DOHH2 (cell line): ENCODE data around the gene ATP6V0E1.

ENCODE experiments used
- H3F3A ChIP-seq: fragments of 200-600 bp; sonication (generic), shearing (Covaris generic); 2 replicates; pipeline ENCODE4 v1.6.0; 2016; ENCODE audit warnings: antibody characterized with exemption, mild to moderate bottlenecking; ENCODE audit not compliant: control insufficient read depth, insufficient read depth
- H3K27ac ChIP-seq: fragments of 200-600 bp; sonication (generic); 2 replicates; pipeline ENCODE4 v1.5.1; 2014; ENCODE audit warnings: low read depth, mild to moderate bottlenecking, low read length, moderate library complexity
- H3K27me3 ChIP-seq: fragments of 200-600 bp; sonication (generic); 2 replicates; pipeline ENCODE4 v1.6.1; 2014; ENCODE audit warnings: mild to moderate bottlenecking, low read length, mixed read lengths; ENCODE audit not compliant: control insufficient read depth
- H3K36me3 ChIP-seq: fragments of 200-600 bp; sonication (generic); 2 replicates; pipeline ENCODE4 v1.6.1; 2014; ENCODE audit warnings: mild to moderate bottlenecking, low read length, moderate library complexity, mixed read lengths; ENCODE audit not compliant: control insufficient read depth
- H3K4me1 ChIP-seq: fragments of 200-600 bp; sonication (generic); 2 replicates; pipeline ENCODE4 v1.6.1; 2014; ENCODE audit warnings: mild to moderate bottlenecking, low read length, mixed read lengths; ENCODE audit not compliant: control insufficient read depth
- H3K4me2 ChIP-seq: fragments of 200-600 bp; sonication (generic); 2 replicates; pipeline ENCODE4 v1.6.0; 2014; ENCODE audit warnings: mild to moderate bottlenecking, low read length, moderate library complexity
- H3K4me3 ChIP-seq: fragments of 200-600 bp; sonication (generic); 2 replicates; pipeline ENCODE4 v1.5.1; 2014; ENCODE audit warnings: mild to moderate bottlenecking, low read length, mixed read lengths
- H3K79me2 ChIP-seq: fragments of 200-600 bp; sonication (generic); 2 replicates; pipeline ENCODE4 v1.6.1; 2014; ENCODE audit warnings: mild to moderate bottlenecking, low read length, mixed read lengths; ENCODE audit not compliant: control insufficient read depth
- H3K9me2 ChIP-seq: fragments of 200-600 bp; sonication (generic); replicated peaks from 2 replicates; pipeline ENCODE4 v1.6.1; 2014; ENCODE audit warnings: mild to moderate bottlenecking, low read length, mixed read lengths; ENCODE audit not compliant: control insufficient read depth
- H3K9me3 ChIP-seq: fragments of 200-600 bp; sonication (generic); 2 replicates; pipeline ENCODE4 v1.6.1; 2014; ENCODE audit warnings: antibody characterized with exemption, low read length, mixed read lengths; ENCODE audit not compliant: control insufficient read depth, insufficient read depth
- H4K20me1 ChIP-seq: fragments of 200-600 bp; sonication (generic); 2 replicates; pipeline ENCODE4 v1.6.0; 2014; ENCODE audit warnings: low read depth, mild to moderate bottlenecking, antibody characterized with exemption, low read length, moderate library complexity; ENCODE audit not compliant: control insufficient read depth, insufficient read depth
- EZH2phosphoT487 ChIP-seq: fragments of 200-600 bp; sonication (generic); IDR thresholded peaks from 2 replicates; pipeline ENCODE4 v1.6.1; 2017; ENCODE audit warnings: borderline replicate concordance, mild to moderate bottlenecking, antibody characterized with exemption, low read length, moderate library complexity, mixed read lengths
- TF ChIP-seq, protein P1 (sequence below): fragments of 200-600 bp; sonication (generic); IDR thresholded peaks from one replicate; pipeline ENCODE4 v1.5.1; 2014; ENCODE audit warnings: antibody characterized with exemption, mild to moderate bottlenecking, low read depth, low read length; ENCODE audit not compliant: poor library complexity, severe bottlenecking

Gene ATP6V0E1

DNA sequence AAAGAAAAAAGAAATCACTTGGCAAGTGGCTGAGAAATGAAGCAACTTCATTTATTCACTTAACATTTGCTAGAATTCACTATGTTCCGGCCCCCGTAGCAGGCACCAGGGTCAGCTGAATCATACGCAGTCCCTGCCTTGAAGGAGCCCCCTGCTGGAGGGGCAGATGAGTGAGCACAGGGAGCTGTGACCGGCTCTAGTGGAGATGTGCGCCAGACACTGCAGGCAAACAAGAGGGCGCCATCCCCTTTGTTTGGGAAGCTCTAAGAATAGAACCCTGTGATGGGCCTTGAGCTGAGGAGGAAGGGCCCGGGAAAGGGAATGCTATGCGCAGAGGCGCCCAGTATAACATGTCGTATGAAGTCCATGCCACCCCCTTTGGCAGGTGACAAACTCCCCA, 44.5 kb upstream of the ATP6V0E1 start:
- Histone ChIP-seq H3K27me3 (no peaks in the 10 kb centered on the region), H3K4me1 (no peaks in the 10 kb centered on the region), H3K9me2 (no peaks in the 10 kb centered on the region), H4K20me1 (no peaks in the 10 kb centered on the region; the same call in 1 of the 2 replicates), H3K36me3 (peaks cover 4% of the 10 kb centered on the region; the same call in 1 of the 2 replicates), H3K27ac (no peak overlapping the region), H3K79me2 (no peaks in the 10 kb centered on the region), H3K4me2 (no peak overlapping the region), H3F3A (no peaks in the 10 kb centered on the region), H3K4me3 (no peak overlapping the region), H3K9me3 (no peaks in the 10 kb centered on the region)
- TF ChIP-seq, protein P1, sequence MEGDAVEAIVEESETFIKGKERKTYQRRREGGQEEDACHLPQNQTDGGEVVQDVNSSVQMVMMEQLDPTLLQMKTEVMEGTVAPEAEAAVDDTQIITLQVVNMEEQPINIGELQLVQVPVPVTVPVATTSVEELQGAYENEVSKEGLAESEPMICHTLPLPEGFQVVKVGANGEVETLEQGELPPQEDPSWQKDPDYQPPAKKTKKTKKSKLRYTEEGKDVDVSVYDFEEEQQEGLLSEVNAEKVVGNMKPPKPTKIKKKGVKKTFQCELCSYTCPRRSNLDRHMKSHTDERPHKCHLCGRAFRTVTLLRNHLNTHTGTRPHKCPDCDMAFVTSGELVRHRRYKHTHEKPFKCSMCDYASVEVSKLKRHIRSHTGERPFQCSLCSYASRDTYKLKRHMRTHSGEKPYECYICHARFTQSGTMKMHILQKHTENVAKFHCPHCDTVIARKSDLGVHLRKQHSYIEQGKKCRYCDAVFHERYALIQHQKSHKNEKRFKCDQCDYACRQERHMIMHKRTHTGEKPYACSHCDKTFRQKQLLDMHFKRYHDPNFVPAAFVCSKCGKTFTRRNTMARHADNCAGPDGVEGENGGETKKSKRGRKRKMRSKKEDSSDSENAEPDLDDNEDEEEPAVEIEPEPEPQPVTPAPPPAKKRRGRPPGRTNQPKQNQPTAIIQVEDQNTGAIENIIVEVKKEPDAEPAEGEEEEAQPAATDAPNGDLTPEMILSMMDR, result peak; percentile 47
- TF ChIP-seq EZH2phosphoT487, result no peak

DNA sequence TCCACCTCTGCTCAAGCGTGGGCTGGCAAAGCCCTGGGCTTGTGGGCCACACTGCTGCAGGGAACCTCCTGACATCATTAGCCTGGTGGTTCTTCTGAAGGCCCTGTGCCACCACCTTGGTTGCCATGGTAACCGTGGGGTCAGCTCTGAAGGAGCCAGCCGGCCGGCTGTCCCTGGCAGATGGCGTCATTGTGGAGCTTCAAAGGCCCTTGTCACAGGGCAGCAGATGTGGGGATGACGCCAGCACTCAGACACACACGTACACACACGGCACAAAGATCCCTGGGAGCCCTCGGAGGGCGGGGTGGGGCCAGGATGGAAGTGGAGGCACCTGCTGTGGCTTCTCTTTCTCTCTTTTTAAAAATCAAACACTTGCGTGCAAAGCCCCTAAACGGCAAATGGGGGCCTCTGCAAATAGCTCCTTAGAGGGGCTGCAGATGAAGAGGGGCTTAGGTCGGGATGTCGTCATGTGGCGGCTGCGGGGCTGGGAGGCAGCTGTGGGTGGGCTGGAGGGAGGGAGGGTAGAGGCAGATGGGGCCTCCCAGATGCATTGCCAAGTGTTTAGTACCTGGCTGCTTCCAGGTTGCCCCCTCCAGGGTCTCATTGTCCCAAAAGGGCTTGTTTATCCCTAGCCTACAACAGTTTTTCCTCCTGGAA, 43.8 kb upstream of the ATP6V0E1 start:
- H3K36me3 ChIP-seq, result peaks cover 4% of the 10 kb centered on the region; the same call in 1 of the 2 replicates
- H3F3A ChIP-seq, result no peaks in the 10 kb centered on the region
- no peaks in the 10 kb centered on the region for H3K79me2 ChIP-seq
- H3K9me2 ChIP-seq, result no peaks in the 10 kb centered on the region
- H3K27ac ChIP-seq, result no peak overlapping the region
- no peak for TF ChIP-seq EZH2phosphoT487
- TF ChIP-seq, protein P1, result no peak
- H4K20me1 ChIP-seq, result no peaks in the 10 kb centered on the region; the same call in 1 of the 2 replicates
- H3K4me1 ChIP-seq, result no peaks in the 10 kb centered on the region
- no peaks in the 10 kb centered on the region for H3K27me3 ChIP-seq
- no peak overlapping the region for H3K4me3 ChIP-seq
- no peak overlapping the region for H3K4me2 ChIP-seq
- H3K9me3 ChIP-seq, result no peaks in the 10 kb centered on the region

DNA sequence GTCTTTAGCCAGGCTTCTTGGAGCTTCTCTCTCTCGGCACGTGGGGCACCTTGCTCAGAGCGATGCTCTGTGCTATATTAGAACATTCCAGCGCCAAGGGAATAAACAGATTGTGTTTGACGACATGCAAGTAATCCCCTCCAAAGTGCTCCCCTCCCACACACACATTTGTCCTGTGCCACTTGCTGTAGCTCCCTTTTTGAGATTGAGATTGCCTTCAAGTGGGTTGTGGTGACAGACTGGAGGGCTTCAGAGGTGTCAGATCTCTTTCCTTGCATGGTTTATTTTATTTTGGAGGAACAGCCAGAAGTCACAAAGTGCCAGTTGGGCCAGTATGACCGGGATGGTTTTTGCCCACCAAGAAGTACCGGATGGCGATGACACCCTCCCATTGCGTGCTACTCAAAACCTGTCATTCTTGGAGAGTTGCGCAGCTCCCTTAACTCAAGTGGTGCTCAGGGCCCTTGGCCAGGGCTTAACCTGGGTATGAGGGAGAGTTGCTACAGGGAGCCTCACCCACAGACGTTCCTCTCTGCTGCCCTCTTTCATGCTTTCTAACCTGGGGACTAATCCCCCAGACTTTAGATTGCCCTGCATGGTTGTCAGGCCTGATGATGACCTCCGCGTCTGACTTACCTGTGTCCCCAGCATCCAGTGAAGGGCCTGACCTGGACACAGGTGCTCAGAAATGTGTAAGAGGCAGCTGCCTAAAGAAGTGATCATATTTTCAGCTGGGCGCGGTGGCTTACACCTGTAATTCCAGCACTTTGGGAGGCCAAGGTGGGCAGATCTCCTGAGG, 43.1 kb upstream of the ATP6V0E1 start:
- TF ChIP-seq, protein P1, result no peak
- TF ChIP-seq EZH2phosphoT487, result no peak
- H3K79me2 ChIP-seq, result no peaks in the 10 kb centered on the region
- no peak overlapping the region for H3K27ac ChIP-seq
- no peaks in the 10 kb centered on the region for H3K4me1 ChIP-seq
- no peak overlapping the region for H3K4me3 ChIP-seq
- peaks cover 4% of the 10 kb centered on the region; the same call in 1 of the 2 replicates for H3K36me3 ChIP-seq
- H3F3A ChIP-seq, result no peaks in the 10 kb centered on the region
- no peaks in the 10 kb centered on the region; the same call in 1 of the 2 replicates for H4K20me1 ChIP-seq
- no peaks in the 10 kb centered on the region for H3K27me3 ChIP-seq
- H3K9me2 ChIP-seq, result no peaks in the 10 kb centered on the region
- H3K4me2 ChIP-seq, result no peak overlapping the region
- no peaks in the 10 kb centered on the region for H3K9me3 ChIP-seq
